ENCODE results near the gene LSM14B. TPM values are rescaled to one million over a fixed set of nuclear protein-coding genes. Genes with fewer than 3 reads are reported as not detected.

Gene LSM14B
- total RNA-seq, 1 donor from 2014 or later = 27.6 TPM

DNA sequence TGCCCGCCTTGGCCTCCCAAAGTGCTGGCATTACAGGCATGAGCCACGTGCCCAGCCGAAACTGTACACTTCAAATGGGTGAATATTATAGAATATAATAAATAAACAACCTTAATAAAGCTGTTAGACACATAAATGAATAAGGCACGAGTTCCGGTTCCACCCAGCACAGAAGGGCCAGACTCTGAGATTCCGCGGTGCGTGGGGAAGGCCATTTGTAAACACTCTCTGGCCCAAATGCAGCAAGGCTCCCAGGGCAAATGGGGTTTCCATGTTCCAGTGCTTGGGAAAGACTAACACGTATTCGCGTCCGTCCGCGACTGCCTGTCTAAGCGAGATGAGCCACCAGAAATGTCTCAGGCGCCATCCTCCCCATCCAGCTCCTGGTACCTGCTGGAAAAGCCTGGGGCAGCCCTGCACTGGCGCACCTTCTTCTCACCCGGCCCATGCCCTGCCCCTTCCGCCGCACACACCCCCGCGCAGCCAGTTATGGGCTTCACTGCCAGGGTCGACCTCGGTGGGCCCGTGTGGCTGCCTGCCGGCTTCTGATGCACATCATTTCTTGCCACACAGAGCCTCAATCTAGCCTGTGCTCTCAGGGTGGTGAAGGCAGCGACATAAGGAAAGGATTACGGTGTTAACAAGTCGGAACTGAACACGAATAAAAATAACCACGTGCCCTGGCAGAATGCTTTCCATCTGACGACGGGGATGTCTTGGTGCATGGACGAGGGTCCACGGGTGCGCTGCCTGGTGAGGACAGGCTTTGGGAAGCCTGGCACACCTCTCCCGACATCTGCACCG, 5.5 kb upstream of the LSM14B start:
- Histone ChIP-seq H3K27ac (no peak overlapping the region), H3K4me1 (peaks cover 0 to 16% of the 10 kb centered on the region in 2 donors), H3K4me3 (no peak overlapping the region), H3K9me3 (peaks cover 13 to 15% of the 10 kb centered on the region in 2 donors), H3K27me3 (no peaks in the 10 kb centered on the region), H3K36me3 (no peaks in the 10 kb centered on the region)
- TF ChIP-seq, protein P1, sequence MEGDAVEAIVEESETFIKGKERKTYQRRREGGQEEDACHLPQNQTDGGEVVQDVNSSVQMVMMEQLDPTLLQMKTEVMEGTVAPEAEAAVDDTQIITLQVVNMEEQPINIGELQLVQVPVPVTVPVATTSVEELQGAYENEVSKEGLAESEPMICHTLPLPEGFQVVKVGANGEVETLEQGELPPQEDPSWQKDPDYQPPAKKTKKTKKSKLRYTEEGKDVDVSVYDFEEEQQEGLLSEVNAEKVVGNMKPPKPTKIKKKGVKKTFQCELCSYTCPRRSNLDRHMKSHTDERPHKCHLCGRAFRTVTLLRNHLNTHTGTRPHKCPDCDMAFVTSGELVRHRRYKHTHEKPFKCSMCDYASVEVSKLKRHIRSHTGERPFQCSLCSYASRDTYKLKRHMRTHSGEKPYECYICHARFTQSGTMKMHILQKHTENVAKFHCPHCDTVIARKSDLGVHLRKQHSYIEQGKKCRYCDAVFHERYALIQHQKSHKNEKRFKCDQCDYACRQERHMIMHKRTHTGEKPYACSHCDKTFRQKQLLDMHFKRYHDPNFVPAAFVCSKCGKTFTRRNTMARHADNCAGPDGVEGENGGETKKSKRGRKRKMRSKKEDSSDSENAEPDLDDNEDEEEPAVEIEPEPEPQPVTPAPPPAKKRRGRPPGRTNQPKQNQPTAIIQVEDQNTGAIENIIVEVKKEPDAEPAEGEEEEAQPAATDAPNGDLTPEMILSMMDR (IDR thresholded peaks at IDR 0.05) = no peak
- intact Hi-C loops (cut with DNase I) = no loop called here
- DNase-seq (ENCODE audit: low spot score in 2 of 2) = no peak

DNA sequence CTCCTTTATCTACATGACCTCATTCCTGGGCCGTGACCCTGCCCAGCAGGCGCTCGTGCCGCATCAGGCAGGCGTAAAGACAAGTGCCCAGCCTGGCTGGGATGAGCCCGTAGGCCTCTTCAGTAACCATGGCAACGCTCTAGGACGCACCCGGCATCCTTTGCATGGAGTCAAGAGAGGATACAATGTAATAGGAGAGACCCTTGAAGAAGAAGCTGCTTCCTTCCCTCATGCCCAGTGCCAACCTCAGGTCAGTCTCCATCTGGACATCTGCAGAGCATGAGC, 5.0 kb upstream of the LSM14B start:
- TF ChIP-seq, protein P1 (IDR thresholded peaks at IDR 0.05) = no peak
- intact Hi-C loops (cut with DNase I) = no loop called here
- Histone ChIP-seq H3K4me3 (no peak overlapping the region), H3K27ac (no peak overlapping the region), H3K4me1 (peaks cover 0 to 16% of the 10 kb centered on the region in 2 donors), H3K27me3 (no peaks in the 10 kb centered on the region), H3K36me3 (no peaks in the 10 kb centered on the region), H3K9me3 (peaks cover 9 to 12% of the 10 kb centered on the region in 2 donors)
- no peak for DNase-seq (ENCODE audit: low spot score in 2 of 2)

DNA sequence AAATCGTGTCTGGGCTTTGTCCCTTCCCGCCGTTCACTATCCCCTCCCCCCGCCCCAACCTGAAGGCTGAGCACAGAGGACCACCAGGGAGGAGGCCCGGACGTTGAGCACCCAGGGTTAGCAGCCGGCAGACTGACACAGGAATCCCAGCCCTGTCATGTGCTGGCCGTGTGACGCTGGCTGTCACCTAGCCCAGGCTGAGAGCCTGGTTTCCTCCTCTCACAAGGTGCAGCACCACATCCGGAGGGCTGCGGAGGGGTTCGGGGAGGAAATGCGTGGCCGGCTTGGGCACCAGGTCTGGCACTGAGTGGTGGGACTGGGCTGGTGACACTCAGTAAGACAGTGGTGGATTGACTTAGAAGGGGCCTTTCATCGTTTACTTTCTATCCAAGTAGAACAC, 4.6 kb upstream of the LSM14B start:
- DNase-seq (ENCODE audit: low spot score in 2 of 2) = no peak
- Histone ChIP-seq H3K9me3 (peaks cover 5 to 8% of the 10 kb centered on the region in 2 donors), H3K27ac (no peak overlapping the region), H3K36me3 (no peaks in the 10 kb centered on the region), H3K4me1 (peaks cover 0 to 16% of the 10 kb centered on the region in 2 donors), H3K27me3 (no peaks in the 10 kb centered on the region), H3K4me3 (no peak overlapping the region)
- intact Hi-C loops (cut with DNase I) = no loop called here
- TF ChIP-seq, protein P1 (IDR thresholded peaks at IDR 0.05) = no peak

DNA sequence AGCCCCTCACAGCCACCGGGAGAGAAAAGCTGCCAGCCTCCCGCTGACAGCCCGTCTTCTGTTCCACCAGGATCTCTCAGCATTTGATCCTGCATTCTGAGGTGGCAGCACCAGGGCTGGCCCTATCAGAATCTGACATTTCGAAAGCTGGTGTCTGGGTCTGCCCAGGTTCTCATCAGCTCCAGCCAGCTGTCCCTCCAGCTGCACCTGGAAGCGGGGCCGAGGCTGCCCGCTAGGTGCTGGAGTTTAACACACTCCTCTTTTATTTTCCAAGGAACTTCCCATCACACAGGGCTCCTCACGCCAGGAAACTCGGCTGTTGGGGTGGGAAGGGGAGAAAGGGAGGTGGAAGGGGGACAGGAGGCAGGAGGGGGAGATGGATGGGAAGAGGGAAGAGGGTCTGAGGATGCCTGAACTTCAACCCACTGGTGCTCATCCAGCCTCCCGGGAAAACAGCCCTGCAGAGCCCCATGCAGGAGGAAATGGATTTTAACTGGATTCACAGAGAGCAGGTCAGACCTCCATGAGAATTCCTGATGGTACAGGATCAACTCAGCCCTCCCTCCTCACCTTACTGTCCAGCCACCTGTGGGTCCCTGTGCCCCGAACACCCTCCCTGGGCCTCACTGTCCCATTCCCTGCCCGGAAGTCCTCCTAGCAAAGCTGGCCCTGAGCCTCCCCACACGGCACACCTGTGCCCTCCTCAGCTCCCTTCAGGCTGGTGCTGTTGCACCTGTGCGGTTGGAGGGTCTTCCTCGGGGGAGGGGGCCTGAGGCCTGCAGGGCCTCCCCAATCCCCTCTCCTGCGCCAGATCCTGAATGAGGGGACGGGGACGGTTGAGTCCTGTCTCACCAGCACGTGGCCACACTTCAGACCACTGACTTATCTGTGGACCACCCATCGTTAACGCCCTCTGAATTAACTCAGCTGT, 3.9 kb upstream of the LSM14B start:
- DNase-seq (ENCODE audit: low spot score in 2 of 2) = no peak
- Histone ChIP-seq H3K4me1 (peaks cover 0 to 17% of the 10 kb centered on the region in 2 donors), H3K36me3 (no peaks in the 10 kb centered on the region), H3K9me3 (peaks cover 0 to under 1% of the 10 kb centered on the region in 2 donors), H3K27ac (no peak overlapping the region), H3K4me3 (no peak overlapping the region), H3K27me3 (no peaks in the 10 kb centered on the region)
- intact Hi-C loops (cut with DNase I) = no loop called here
- TF ChIP-seq, protein P1 (IDR thresholded peaks at IDR 0.05) = no peak

DNA sequence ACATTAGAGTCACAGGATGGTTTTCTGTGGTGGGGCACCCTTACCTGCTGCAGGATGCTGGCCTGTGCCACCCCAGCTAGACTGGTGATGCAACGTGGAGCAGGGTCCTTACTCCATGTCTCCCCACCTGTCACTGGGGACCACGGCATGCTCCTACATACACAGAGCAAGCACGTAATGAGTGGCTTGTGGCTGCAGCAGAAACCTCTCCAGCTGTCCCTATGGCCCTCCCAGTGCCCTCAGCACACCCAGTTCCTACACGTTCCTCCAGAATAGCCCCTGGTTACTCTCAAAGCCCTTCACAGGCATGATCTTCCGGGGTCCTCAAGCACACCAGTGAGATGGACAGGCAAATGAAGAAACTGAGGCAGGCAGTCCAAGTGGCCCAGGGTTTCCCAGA, 3.2 kb upstream of the LSM14B start:
- Histone ChIP-seq H3K4me3 (no peak overlapping the region), H3K27me3 (no peaks in the 10 kb centered on the region), H3K36me3 (no peaks in the 10 kb centered on the region), H3K27ac (peak overlapping the region; percentile 97 to 98), H3K9me3 (no peaks in the 10 kb centered on the region), H3K4me1 (peaks cover 0 to 25% of the 10 kb centered on the region in 2 donors)
- no peak for DNase-seq (ENCODE audit: low spot score in 2 of 2)
- TF ChIP-seq, protein P1 (IDR thresholded peaks at IDR 0.05) = no peak
- intact Hi-C loops (cut with DNase I) = no loop called here
